Thyroid gland (tissue), 4 donors: ENCODE measurements around the gene LRTM1. TPM values are rescaled to one million over a fixed set of nuclear protein-coding genes. Genes with fewer than 3 reads are reported as not detected.

Source experiments
- DNase-seq, 2 donors: peaks; one replicate each; pipeline ENCODE4 v3.0.0-alpha.2; 2019
- H3K27ac ChIP-seq, 3 donors: fragments of 200-600 bp; sonication (generic); 1 replicate in 2 of 3; 2 replicates in 1 of 3; pipeline ENCODE4 v1.5.1; 2016 to 2019; ENCODE audit warnings: mild to moderate bottlenecking in 1 of 3, moderate library complexity in 1 of 3
- H3K27me3 ChIP-seq: fragments of 200-600 bp; sonication (generic); one replicate; pipeline ENCODE4 v1.5.1; 2019
- H3K36me3 ChIP-seq, 2 donors: fragments of 200-600 bp; sonication (generic); one replicate each; pipeline ENCODE4 v1.5.1; 2016 to 2019
- H3K4me1 ChIP-seq, 2 donors: fragments of 200-600 bp; sonication (generic); one replicate each; pipeline ENCODE4 v1.5.1; 2017 to 2019
- H3K4me3 ChIP-seq, 3 donors: fragments of 200-600 bp; sonication (generic); replicated peaks in 1 of 3; 1 replicate in 2 of 3; 2 replicates in 1 of 3; pipeline ENCODE4 v1.5.1; 2016; ENCODE audit warnings: mild to moderate bottlenecking in 1 of 3
- H3K9me3 ChIP-seq: fragments of 200-600 bp; sonication (generic); one replicate; pipeline ENCODE4 v1.5.1; 2017
- CTCF ChIP-seq, 6 experiments: fragments of 200-600 bp in 3 of 6; fragments of 450-650 bp in 3 of 6; sonication (generic) in 3 of 6; IDR thresholded peaks; one replicate each; pipeline ENCODE4 v1.5.1; 2016 to 2019; ENCODE audit warnings: antibody characterized with exemption in 6 of 6, mild to moderate bottlenecking in 2 of 6, inconsistent platforms in 1 of 6, moderate library complexity in 1 of 6
- POLR2A ChIP-seq, 2 donors: fragments of 450-650 bp; IDR thresholded peaks; one replicate each; pipeline ENCODE4 v1.6.1; 2017; ENCODE audit warnings: antibody characterized with exemption in 2 of 2, mild to moderate bottlenecking in 2 of 2, moderate library complexity in 1 of 2
- whole genome bisulfite sequencing, 2 donors: methylation state at CpG; one replicate each; pipeline ENCODE4 v1.1.5; 2017; 5-methylcytosine and 5-hydroxymethylcytosine counted together
- intact Hi-C: fragments of 100-400 bp; cut with DNase I; formaldehyde crosslinking; loops from one replicate; pipeline ENCODE4 v1.15.1; 2023
- total RNA-seq, 4 donors: library from RNA; depleted of rRNA; stranded (reverse); fragments of >200 nt; gene quantifications; one replicate each; pipeline ENCODE4 v1.2.3, GENCODE V29; 2016

Gene LRTM1
- total RNA-seq, 4 donors from 2014 or later: not detected

DNA sequence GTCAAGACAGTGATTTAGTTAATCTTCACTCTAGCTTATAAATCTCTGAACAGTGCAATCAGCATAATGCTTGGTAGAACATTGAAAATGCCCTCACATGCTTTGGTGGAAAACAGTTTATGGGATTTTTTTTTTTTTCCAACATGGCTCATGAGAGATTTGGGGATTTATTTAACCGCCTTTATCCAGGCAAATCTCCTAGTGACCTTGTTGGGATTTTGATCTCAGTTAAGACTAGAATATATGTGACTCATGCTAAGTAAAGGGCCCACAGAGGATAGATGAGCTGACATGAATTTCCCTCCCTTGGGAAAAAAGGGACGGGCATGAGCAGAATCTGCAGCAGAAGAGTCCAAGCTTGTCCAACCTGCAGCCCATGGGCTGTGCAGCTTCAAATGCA, 18.7 kb downstream of the LRTM1 start:
- intact Hi-C loops: no loop called here
- no peaks in the 10 kb centered on the region for H3K9me3 ChIP-seq
- no peaks in the 10 kb centered on the region for H3K4me1 ChIP-seq
- no peak for DNase-seq
- WGBS, 2 donors: 85 to 93% methylated on average over 2 of the region's 2 CpGs
- TF ChIP-seq CTCF (IDR thresholded peaks at IDR 0.05) (no peak), POLR2A (IDR thresholded peaks at IDR 0.05) (no peak)
- H3K36me3 ChIP-seq: no peaks in the 10 kb centered on the region
- H3K27me3 ChIP-seq: no peaks in the 10 kb centered on the region
- no peak overlapping the region for H3K4me3 ChIP-seq
- no peak overlapping the region for H3K27ac ChIP-seq

DNA sequence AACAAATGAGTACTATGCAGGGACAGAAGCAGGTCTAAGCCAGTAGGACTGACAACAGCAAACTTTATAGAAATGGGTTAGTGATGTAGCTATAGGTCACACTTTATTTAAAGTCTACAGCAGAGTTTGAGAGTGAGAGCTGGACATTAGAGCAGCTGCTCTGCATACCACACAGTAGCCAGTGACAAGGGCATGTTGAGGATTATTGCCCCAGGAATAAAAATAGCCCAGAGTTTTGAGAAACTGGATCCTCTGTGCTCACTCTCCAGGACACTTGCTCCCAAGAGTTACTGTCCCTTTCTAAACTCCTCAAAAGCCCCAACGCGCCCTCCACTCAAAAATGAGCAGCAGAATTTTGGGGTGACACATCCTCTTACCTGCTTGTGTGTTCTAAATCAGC, 21.1 kb downstream of the LRTM1 start:
- Histone ChIP-seq H3K27me3 (no peaks in the 10 kb centered on the region), H3K9me3 (no peaks in the 10 kb centered on the region), H3K4me1 (no peaks in the 10 kb centered on the region), H3K36me3 (no peaks in the 10 kb centered on the region), H3K27ac (no peak overlapping the region), H3K4me3 (no peak overlapping the region)
- intact Hi-C loops: no loop called here
- TF ChIP-seq CTCF (IDR thresholded peaks at IDR 0.05) (no peak), POLR2A (IDR thresholded peaks at IDR 0.05) (no peak)
- no peak for DNase-seq
- WGBS, 2 donors: 79 to 87% methylated on average over 2 of the region's 2 CpGs

- intact Hi-C loops: no loop called here
- no peaks in the 10 kb centered on the region for H3K9me3 ChIP-seq
- no peaks in the 10 kb centered on the region for H3K36me3 ChIP-seq
- no peak for DNase-seq
- TF ChIP-seq CTCF (IDR thresholded peaks at IDR 0.05) (no peak), POLR2A (IDR thresholded peaks at IDR 0.05) (no peak)
- H3K27ac ChIP-seq: no peak overlapping the region
- H3K4me1 ChIP-seq: no peaks in the 10 kb centered on the region
- no peaks in the 10 kb centered on the region for H3K27me3 ChIP-seq
- WGBS, 2 donors: 91 to 97% methylated on average over 3 of the region's 3 CpGs
- H3K4me3 ChIP-seq: no peak overlapping the region
These were observed 21.9 kb downstream of the LRTM1 start for GRCh38 chr3:54905920-54906319.

GRCh38 chr3:54905261-54905888, 22.5 kb downstream of the LRTM1 start:
- H3K4me3 ChIP-seq: no peak overlapping the region
- no peaks in the 10 kb centered on the region for H3K4me1 ChIP-seq
- H3K9me3 ChIP-seq: no peaks in the 10 kb centered on the region
- TF ChIP-seq POLR2A (IDR thresholded peaks at IDR 0.05): no peak
- TF ChIP-seq CTCF (IDR thresholded peaks at IDR 0.05): no peak
- intact Hi-C loops: no loop called here
- DNase-seq: no peak
- no peaks in the 10 kb centered on the region for H3K27me3 ChIP-seq
- no peak overlapping the region for H3K27ac ChIP-seq
- 70 to 80% methylated on average over 2 of the region's 2 CpGs for WGBS, 2 donors
- no peaks in the 10 kb centered on the region for H3K36me3 ChIP-seq

- H3K4me3 ChIP-seq: no peak overlapping the region
- DNase-seq: no peak
- no peak overlapping the region for H3K27ac ChIP-seq
- no peaks in the 10 kb centered on the region for H3K27me3 ChIP-seq
- TF ChIP-seq CTCF (IDR thresholded peaks at IDR 0.05): no peak
- TF ChIP-seq POLR2A (IDR thresholded peaks at IDR 0.05): no peak
- intact Hi-C loops: no loop called here
- H3K4me1 ChIP-seq: no peaks in the 10 kb centered on the region
- H3K9me3 ChIP-seq: no peaks in the 10 kb centered on the region
- 84 to 93% methylated on average over 4 of the region's 4 CpGs for WGBS, 2 donors
- no peaks in the 10 kb centered on the region for H3K36me3 ChIP-seq
These were observed 25.8 kb downstream of the LRTM1 start for GRCh38 chr3:54901906-54902685.
